Fibroblast of lung (primary cell): Measurements from ENCODE around the gene MICAL2. TPM values are rescaled to one million over a fixed set of nuclear protein-coding genes. Genes with fewer than 3 reads are reported as not detected.
A peak's percentile ranks its signal among the peaks of the same experiment; 100 is the strongest.

Experiments used
- DNase-seq, 2 donors: peaks; one replicate each; pipeline versions ENCODE4 v3.0.0 to v3.0.0-alpha.2; 2010; ENCODE audit warnings: low read depth in 2 of 2
- H2AFZ ChIP-seq: 2 replicates; pipeline ENCODE4 v1.5.1; 2012; ENCODE audit warnings: low read length, control low read depth, inconsistent platforms
- H3K27ac ChIP-seq: 2 replicates; pipeline ENCODE4 v1.5.1; 2011; ENCODE audit warnings: low read length, control low read depth; ENCODE audit not compliant: insufficient read depth
- H3K27me3 ChIP-seq: 2 replicates; pipeline ENCODE4 v1.5.1; 2011; ENCODE audit warnings: mild to moderate bottlenecking, low read length; ENCODE audit not compliant: control insufficient read depth, insufficient read depth
- H3K36me3 ChIP-seq: 2 replicates; pipeline ENCODE4 v1.5.1; 2011; ENCODE audit warnings: low read length; ENCODE audit not compliant: control insufficient read depth, insufficient read depth
- H3K4me1 ChIP-seq: 2 replicates; pipeline ENCODE4 v1.5.1; 2011; ENCODE audit warnings: low read length; ENCODE audit not compliant: control insufficient read depth, insufficient read depth; ENCODE audit errors: extremely low read depth
- H3K4me2 ChIP-seq: 2 replicates; pipeline ENCODE4 v1.5.1; 2011; ENCODE audit warnings: low read length, control low read depth; ENCODE audit not compliant: insufficient read depth; ENCODE audit errors: extremely low read depth
- H3K4me3 ChIP-seq, 4 experiments: fragments of 200-600 bp in 1 of 4; sonication (generic) in 1 of 4; replicated peaks in 1 of 4; 2 replicates each; pipeline ENCODE4 v1.5.1; 2011 to 2016; ENCODE audit warnings: low read length in 4 of 4, low read depth in 3 of 4, mild to moderate bottlenecking in 3 of 4, control low read depth in 2 of 4, inconsistent platforms in 1 of 4, mixed read lengths in 1 of 4; ENCODE audit not compliant: insufficient read depth in 1 of 4; ENCODE audit errors: control extremely low read depth in 1 of 4
- H3K79me2 ChIP-seq: 2 replicates; pipeline ENCODE4 v1.5.1; 2012; ENCODE audit warnings: mild to moderate bottlenecking, low read length, inconsistent platforms; ENCODE audit not compliant: control insufficient read depth, insufficient read depth
- H3K9ac ChIP-seq: 2 replicates; pipeline ENCODE4 v1.5.1; 2011; ENCODE audit warnings: mild to moderate bottlenecking, low read length, control low read depth; ENCODE audit not compliant: insufficient read depth
- H3K9me3 ChIP-seq: 2 replicates; pipeline ENCODE4 v1.5.1; 2012; ENCODE audit warnings: low read depth, low read length; ENCODE audit not compliant: control insufficient read depth, insufficient read depth
- H4K20me1 ChIP-seq: 2 replicates; pipeline ENCODE4 v1.5.1; 2011; ENCODE audit warnings: low read length; ENCODE audit not compliant: control insufficient read depth, insufficient read depth; ENCODE audit errors: extremely low read depth
- EZH2 ChIP-seq: IDR thresholded peaks from 2 replicates; pipeline ENCODE4 v1.5.1; 2012; ENCODE audit warnings: low read length, control low read depth, mild to moderate bottlenecking; ENCODE audit errors: missing control alignments
- polyA plus RNA-seq, 2 donors: library from polyadenylated mRNA; depleted of rRNA in 1 of 2; stranded (reverse) in 1 of 2; unstranded in 1 of 2; fragments of >200 nt; gene quantifications; 2 replicates each; pipeline ENCODE4 v1.2.1, GENCODE V29; 2011 to 2012; ENCODE audit warnings: missing spikeins in 1 of 2
- total RNA-seq: library from RNA; depleted of rRNA; stranded (reverse); fragments of >200 nt; gene quantifications from 2 replicates; pipeline ENCODE4 v1.2.1, GENCODE V29; 2014
- TF ChIP-seq, protein P1 (sequence below), 2 donors: IDR thresholded peaks in 1 of 2; conservative IDR thresholded peaks in 1 of 2; 1 replicate in 1 of 2; 2 replicates in 1 of 2; pipeline ENCODE4 v1.5.1; 2011 to 2012; ENCODE audit warnings: low read length in 2 of 2, control low read depth in 1 of 2, inconsistent platforms in 1 of 2, low read depth in 1 of 2, mild to moderate bottlenecking in 1 of 2

The MICAL2 gene
- total and polyA plus RNA-seq, 2 donors (not counting 1 experiment from before 2014, with no cell fraction given), result 78.5 to 275 TPM

DNA sequence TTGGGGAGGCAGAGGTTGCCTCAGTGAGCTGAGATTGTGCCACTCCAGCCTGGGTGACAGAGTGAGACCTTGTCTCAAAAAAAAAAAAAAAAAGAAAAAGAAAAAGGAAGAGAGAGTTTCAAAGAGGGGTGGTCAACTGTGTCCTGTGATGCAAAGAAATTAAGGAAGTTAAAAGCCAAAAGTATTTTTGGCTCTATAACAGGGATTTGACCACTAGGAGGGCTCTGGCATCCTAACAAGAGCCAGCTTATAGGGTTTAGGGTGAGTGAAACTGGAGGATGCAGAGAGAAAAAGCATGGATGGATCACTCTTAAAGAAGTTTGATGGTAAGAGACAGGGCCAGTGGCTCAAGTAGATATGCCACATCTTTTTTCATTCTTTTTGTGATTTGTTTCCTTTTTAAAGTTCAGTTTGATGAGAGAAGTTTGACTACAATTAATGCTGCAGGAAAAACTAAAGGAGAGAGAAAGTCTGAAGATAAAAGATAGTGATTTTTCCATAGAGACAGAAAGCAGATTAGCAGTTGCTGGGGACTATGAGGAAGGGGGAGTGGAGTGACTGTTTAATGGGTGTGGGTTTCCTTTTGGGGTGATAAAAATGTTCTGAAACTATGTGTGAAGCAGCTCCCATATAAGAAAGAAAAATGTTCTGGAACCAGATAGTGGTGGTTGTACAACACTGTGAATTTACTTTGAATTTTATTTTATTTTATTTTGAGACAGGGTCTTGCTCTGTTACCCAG, 11.1 kb upstream of the MICAL2 start:
- Histone ChIP-seq H3K27me3 (no peaks in the 10 kb centered on the region), H4K20me1 (no peaks in the 10 kb centered on the region), H3K79me2 (no peaks in the 10 kb centered on the region), H3K4me3 (no peak overlapping the region), H3K36me3 (no peaks in the 10 kb centered on the region), H2AFZ (no peak overlapping the region), H3K27ac (no peak overlapping the region), H3K9ac (no peak overlapping the region), H3K4me1 (no peaks in the 10 kb centered on the region), H3K4me2 (no peak overlapping the region), H3K9me3 (no peaks in the 10 kb centered on the region)
- TF ChIP-seq EZH2, result no peak
- TF ChIP-seq, protein P1, sequence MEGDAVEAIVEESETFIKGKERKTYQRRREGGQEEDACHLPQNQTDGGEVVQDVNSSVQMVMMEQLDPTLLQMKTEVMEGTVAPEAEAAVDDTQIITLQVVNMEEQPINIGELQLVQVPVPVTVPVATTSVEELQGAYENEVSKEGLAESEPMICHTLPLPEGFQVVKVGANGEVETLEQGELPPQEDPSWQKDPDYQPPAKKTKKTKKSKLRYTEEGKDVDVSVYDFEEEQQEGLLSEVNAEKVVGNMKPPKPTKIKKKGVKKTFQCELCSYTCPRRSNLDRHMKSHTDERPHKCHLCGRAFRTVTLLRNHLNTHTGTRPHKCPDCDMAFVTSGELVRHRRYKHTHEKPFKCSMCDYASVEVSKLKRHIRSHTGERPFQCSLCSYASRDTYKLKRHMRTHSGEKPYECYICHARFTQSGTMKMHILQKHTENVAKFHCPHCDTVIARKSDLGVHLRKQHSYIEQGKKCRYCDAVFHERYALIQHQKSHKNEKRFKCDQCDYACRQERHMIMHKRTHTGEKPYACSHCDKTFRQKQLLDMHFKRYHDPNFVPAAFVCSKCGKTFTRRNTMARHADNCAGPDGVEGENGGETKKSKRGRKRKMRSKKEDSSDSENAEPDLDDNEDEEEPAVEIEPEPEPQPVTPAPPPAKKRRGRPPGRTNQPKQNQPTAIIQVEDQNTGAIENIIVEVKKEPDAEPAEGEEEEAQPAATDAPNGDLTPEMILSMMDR (conservative IDR thresholded peaks at IDR 0.05 in 1 of 2, IDR thresholded peaks at IDR 0.05 in 1 of 2; ENCODE audit: low read depth in 1 of 2, low read length in 2 of 2), result peak in 1 of 2 donors; percentile 17
- DNase-seq, result no peak

GRCh38 chr11:12100429-12100828, 10.0 kb upstream of the MICAL2 start:
- TF ChIP-seq, protein P1 (conservative IDR thresholded peaks at IDR 0.05 in 1 of 2, IDR thresholded peaks at IDR 0.05 in 1 of 2; ENCODE audit: low read depth in 1 of 2, low read length in 2 of 2), result no peak
- TF ChIP-seq EZH2, result no peak
- no peak for DNase-seq
- no peaks in the 10 kb centered on the region for H3K4me1 ChIP-seq
- H2AFZ ChIP-seq, result no peak overlapping the region
- H3K9me3 ChIP-seq, result no peaks in the 10 kb centered on the region
- H3K9ac ChIP-seq, result no peak overlapping the region
- no peak overlapping the region for H3K4me3 ChIP-seq
- H3K27me3 ChIP-seq, result no peaks in the 10 kb centered on the region
- H3K79me2 ChIP-seq, result no peaks in the 10 kb centered on the region
- no peaks in the 10 kb centered on the region for H4K20me1 ChIP-seq
- H3K4me2 ChIP-seq, result no peak overlapping the region
- H3K36me3 ChIP-seq, result no peaks in the 10 kb centered on the region
- H3K27ac ChIP-seq, result no peak overlapping the region

- no peak for TF ChIP-seq EZH2
- TF ChIP-seq, protein P1 (conservative IDR thresholded peaks at IDR 0.05 in 1 of 2, IDR thresholded peaks at IDR 0.05 in 1 of 2; ENCODE audit: low read depth in 1 of 2, low read length in 2 of 2), result no peak
- Histone ChIP-seq H3K27ac (no peak overlapping the region), H3K27me3 (no peaks in the 10 kb centered on the region), H3K36me3 (no peaks in the 10 kb centered on the region), H3K79me2 (no peaks in the 10 kb centered on the region), H3K4me1 (no peaks in the 10 kb centered on the region), H2AFZ (no peak overlapping the region), H3K9me3 (no peaks in the 10 kb centered on the region), H3K4me3 (no peak overlapping the region), H3K9ac (no peak overlapping the region), H4K20me1 (no peaks in the 10 kb centered on the region), H3K4me2 (no peak overlapping the region)
- DNase-seq, result no peak
Observed at GRCh38 chr11:12100841-12101242, 9.5 kb upstream of the MICAL2 start.
